ENCODE data around the gene SOX10.
A peak's percentile ranks its signal among the peaks of the same experiment; 100 is the strongest.

Gene SOX10

DNA sequence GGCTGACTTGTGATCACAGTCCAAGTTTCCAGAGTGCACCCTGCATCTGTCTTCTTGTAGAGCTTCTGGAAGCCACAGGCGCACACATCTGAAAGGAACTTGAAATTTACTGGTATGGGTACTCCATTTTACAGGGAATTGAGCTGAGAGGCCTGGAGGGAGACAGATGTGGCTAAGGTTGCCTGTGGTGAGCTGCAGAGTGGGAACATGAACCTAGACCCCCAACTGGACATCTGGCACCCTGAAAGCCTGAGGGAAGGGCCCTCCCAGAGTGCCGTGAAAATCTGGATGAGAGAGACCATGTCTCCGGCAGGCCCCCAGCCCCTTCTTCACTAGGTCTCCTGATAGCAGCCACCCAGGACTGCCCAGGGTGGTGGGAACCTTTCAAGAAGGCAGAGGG is 22.6 kb upstream of the SOX10 start:
- CTCF ChIA-PET, result interaction anchor here (1.0 kb wide), 1 partner anchor 24 kb away, joined by 3 read pairs; no protein-coding TSS in a partner anchor
- DNase-seq (ENCODE audit: extremely low spot score), result no peak
- POLR2A ChIA-PET, result no interaction called here
- TF ChIP-seq, protein P1, sequence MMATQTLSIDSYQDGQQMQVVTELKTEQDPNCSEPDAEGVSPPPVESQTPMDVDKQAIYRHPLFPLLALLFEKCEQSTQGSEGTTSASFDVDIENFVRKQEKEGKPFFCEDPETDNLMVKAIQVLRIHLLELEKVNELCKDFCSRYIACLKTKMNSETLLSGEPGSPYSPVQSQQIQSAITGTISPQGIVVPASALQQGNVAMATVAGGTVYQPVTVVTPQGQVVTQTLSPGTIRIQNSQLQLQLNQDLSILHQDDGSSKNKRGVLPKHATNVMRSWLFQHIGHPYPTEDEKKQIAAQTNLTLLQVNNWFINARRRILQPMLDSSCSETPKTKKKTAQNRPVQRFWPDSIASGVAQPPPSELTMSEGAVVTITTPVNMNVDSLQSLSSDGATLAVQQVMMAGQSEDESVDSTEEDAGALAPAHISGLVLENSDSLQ (IDR thresholded peaks at IDR 0.05), result no peak
- TF ChIP-seq LEF1 (IDR thresholded peaks at IDR 0.05; ENCODE audit: borderline replicate concordance) (no peak), ELF4 (IDR thresholded peaks at IDR 0.05) (no peak), HDGF (IDR thresholded peaks at IDR 0.05; ENCODE audit: borderline replicate concordance) (no peak), ARNT (IDR thresholded peaks at IDR 0.05) (no peak), CTBP1 (IDR thresholded peaks at IDR 0.05; ENCODE audit: borderline replicate concordance) (no peak), L3MBTL2 (conservative IDR thresholded peaks at IDR 0.05) (no peak), NFRKB (IDR thresholded peaks at IDR 0.05) (no peak), FOXA1 (IDR thresholded peaks at IDR 0.05) (no peak), SUZ12 (IDR thresholded peaks at IDR 0.05) (no peak), TARDBP (IDR thresholded peaks at IDR 0.05) (no peak), BHLHE40 (IDR thresholded peaks at IDR 0.05; ENCODE audit: borderline replicate concordance) (no peak)

DNA sequence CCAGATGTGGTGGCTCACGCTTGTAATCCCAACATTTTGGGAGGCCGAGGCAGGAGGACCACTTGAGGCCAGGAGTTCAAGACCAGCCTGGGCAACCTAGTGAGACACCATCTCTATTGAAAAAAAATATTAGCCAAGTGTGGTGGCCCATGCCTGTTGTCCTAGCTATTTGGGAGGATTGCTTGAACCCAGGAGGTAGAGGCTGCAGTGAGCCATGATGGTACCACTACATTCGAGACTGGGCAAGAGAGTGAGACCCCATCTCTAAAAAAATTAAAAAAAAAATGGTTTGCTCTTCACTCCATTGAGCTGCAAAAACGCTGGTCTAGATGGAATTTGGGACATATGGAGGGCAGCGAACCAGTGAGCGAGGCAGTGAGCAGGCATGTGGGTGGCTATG is 21.6 kb upstream of the SOX10 start:
- no peak for DNase-seq (ENCODE audit: extremely low spot score)
- ChIA-PET CTCF (no interaction called here), POLR2A (no interaction called here)
- TF ChIP-seq FOXK2 (IDR thresholded peaks at IDR 0.05) (no peak), ELF4 (IDR thresholded peaks at IDR 0.05) (no peak), HDGF (IDR thresholded peaks at IDR 0.05; ENCODE audit: borderline replicate concordance) (no peak), BHLHE40 (IDR thresholded peaks at IDR 0.05; ENCODE audit: borderline replicate concordance) (no peak), LEF1 (IDR thresholded peaks at IDR 0.05; ENCODE audit: borderline replicate concordance) (no peak), SUZ12 (IDR thresholded peaks at IDR 0.05) (no peak), TARDBP (IDR thresholded peaks at IDR 0.05) (no peak), SP1 (IDR thresholded peaks at IDR 0.05) (no peak), FOXA1 (IDR thresholded peaks at IDR 0.05) (no peak), CTBP1 (IDR thresholded peaks at IDR 0.05; ENCODE audit: borderline replicate concordance) (no peak), FOXM1 (IDR thresholded peaks at IDR 0.05; ENCODE audit: borderline replicate concordance) (no peak)

- CTCF ChIA-PET, result interaction anchor here (1.6 kb wide), 1 partner anchor 53 kb away, joined by 3 read pairs; no protein-coding TSS in a partner anchor
- TF ChIP-seq SUZ12 (IDR thresholded peaks at IDR 0.05) (no peak), ARNT (IDR thresholded peaks at IDR 0.05) (no peak), LEF1 (IDR thresholded peaks at IDR 0.05; ENCODE audit: borderline replicate concordance) (no peak), ELF4 (IDR thresholded peaks at IDR 0.05) (no peak)
- POLR2A ChIA-PET, result interaction anchor here (0.6 kb wide), 1 partner anchor 57 kb away, joined by 3 read pairs; the partner anchor contains the start of gene PICK1
- DNase-seq (ENCODE audit: extremely low spot score), result peak; percentile 57
Observed at GRCh38 chr22:37999640-38000272, 15.4 kb upstream of the SOX10 start.

DNA sequence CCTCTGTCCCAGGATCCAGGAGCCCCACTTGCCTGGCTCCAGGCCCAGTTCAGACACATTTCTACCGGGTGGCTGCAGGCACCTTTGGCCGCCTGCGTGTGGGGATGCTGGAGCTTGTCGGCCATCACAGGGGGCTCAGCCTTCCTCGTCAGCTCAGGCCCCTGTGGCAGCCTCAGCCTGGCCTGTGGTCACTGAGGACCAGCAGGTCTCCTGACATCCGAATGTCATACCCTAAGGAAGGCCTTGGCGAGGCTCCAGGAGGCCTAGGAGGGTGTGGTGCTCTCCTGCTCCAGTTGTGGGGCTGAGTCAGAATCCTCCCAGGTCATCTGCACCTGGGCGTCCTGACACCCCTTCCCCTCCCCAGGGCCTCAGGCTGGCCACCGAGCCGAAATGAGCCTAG is 14.9 kb upstream of the SOX10 start:
- TF ChIP-seq SUZ12 (IDR thresholded peaks at IDR 0.05), result no peak
- DNase-seq (ENCODE audit: extremely low spot score), result no peak
- POLR2A ChIA-PET, result interaction anchor here (0.6 kb wide), 1 partner anchor 58 kb away, joined by 3 read pairs; the partner anchor contains the start of gene PICK1
- CTCF ChIA-PET, result no interaction called here

DNA sequence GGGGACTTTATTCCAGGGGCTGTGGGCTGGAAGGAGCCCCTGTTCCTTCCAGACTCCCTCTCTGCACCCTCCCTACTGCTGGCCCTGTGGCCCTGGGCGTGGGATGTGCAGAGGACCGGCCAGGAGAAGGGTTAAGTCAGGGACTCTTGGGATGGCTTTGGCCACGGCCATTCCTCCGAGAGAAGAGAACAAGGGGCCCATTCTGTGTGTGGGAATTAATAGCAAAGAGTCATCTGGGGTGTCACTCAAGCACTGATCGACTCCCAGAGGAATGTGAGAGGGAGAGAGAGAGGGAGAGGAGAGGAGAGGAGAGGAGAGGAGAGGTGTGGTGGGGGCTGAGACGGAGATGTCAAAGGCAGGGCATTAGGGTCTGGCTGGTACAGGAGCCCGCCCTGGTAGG is 14.2 kb upstream of the SOX10 start:
- ChIA-PET POLR2A (no interaction called here), CTCF (no interaction called here)
- TF ChIP-seq L3MBTL2 (conservative IDR thresholded peaks at IDR 0.05) (no peak), TARDBP (IDR thresholded peaks at IDR 0.05) (no peak), SP1 (IDR thresholded peaks at IDR 0.05) (no peak)
- no peak for DNase-seq (ENCODE audit: extremely low spot score)

GRCh38 chr22:37996515-37997246 is 12.3 kb upstream of the SOX10 start:
- CTCF ChIA-PET, result no interaction called here
- no peak for TF ChIP-seq BHLHE40 (IDR thresholded peaks at IDR 0.05; ENCODE audit: borderline replicate concordance)
- TF ChIP-seq ARNT (IDR thresholded peaks at IDR 0.05), result no peak
- no peak for TF ChIP-seq NFRKB (IDR thresholded peaks at IDR 0.05)
- TF ChIP-seq SUZ12 (IDR thresholded peaks at IDR 0.05), result no peak
- no peak for TF ChIP-seq FOXA1 (IDR thresholded peaks at IDR 0.05)
- TF ChIP-seq ELF4 (IDR thresholded peaks at IDR 0.05), result no peak
- TF ChIP-seq LEF1 (IDR thresholded peaks at IDR 0.05; ENCODE audit: borderline replicate concordance), result no peak
- TF ChIP-seq FOXK2 (IDR thresholded peaks at IDR 0.05), result no peak
- no peak for TF ChIP-seq TARDBP (IDR thresholded peaks at IDR 0.05)
- TF ChIP-seq CTBP1 (IDR thresholded peaks at IDR 0.05; ENCODE audit: borderline replicate concordance), result no peak
- TF ChIP-seq FOXM1 (IDR thresholded peaks at IDR 0.05; ENCODE audit: borderline replicate concordance), result no peak
- TF ChIP-seq SP1 (IDR thresholded peaks at IDR 0.05), result no peak
- TF ChIP-seq ZNF384 (IDR thresholded peaks at IDR 0.05), result no peak
- TF ChIP-seq L3MBTL2 (conservative IDR thresholded peaks at IDR 0.05), result no peak
- TF ChIP-seq, protein P1 (IDR thresholded peaks at IDR 0.05), result no peak
- TF ChIP-seq HDGF (IDR thresholded peaks at IDR 0.05; ENCODE audit: borderline replicate concordance), result no peak
- POLR2A ChIA-PET, result no interaction called here
- no peak for DNase-seq (ENCODE audit: extremely low spot score)

DNA sequence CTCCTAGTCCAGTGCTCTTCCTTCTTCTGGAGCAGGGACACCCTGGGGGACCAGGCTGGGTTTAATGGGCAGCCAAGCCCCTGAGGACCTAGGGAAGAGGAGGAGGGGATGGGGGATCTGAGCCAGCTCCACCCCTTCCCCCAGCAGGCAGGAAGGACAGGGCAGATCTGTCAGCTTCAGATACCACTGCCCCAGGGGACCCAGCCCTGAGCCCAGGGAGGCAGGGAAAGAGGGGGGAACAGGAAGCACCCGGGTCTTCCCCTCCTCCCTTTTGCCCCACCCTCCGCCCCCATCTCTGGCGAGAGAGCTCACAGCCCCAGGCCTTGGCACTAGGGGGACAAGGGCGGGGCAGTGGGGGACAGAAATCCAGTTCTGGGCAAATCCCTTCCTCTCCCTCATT is 11.7 kb upstream of the SOX10 start:
- ChIA-PET CTCF (no interaction called here), POLR2A (no interaction called here)
- TF ChIP-seq NFRKB (IDR thresholded peaks at IDR 0.05) (no peak), FOXM1 (IDR thresholded peaks at IDR 0.05; ENCODE audit: borderline replicate concordance) (no peak), L3MBTL2 (conservative IDR thresholded peaks at IDR 0.05) (no peak), HDGF (IDR thresholded peaks at IDR 0.05; ENCODE audit: borderline replicate concordance) (no peak), ZNF384 (IDR thresholded peaks at IDR 0.05) (no peak), CTBP1 (IDR thresholded peaks at IDR 0.05; ENCODE audit: borderline replicate concordance) (no peak), ARNT (IDR thresholded peaks at IDR 0.05) (no peak), ELF4 (IDR thresholded peaks at IDR 0.05) (no peak), FOXA1 (IDR thresholded peaks at IDR 0.05) (no peak), BHLHE40 (IDR thresholded peaks at IDR 0.05; ENCODE audit: borderline replicate concordance) (no peak), TARDBP (IDR thresholded peaks at IDR 0.05) (no peak), LEF1 (IDR thresholded peaks at IDR 0.05; ENCODE audit: borderline replicate concordance) (no peak)
- DNase-seq (ENCODE audit: extremely low spot score), result no peak

Measured in HEK293T (cell line).